ENCODE data around the gene HOXB6.

DNA sequence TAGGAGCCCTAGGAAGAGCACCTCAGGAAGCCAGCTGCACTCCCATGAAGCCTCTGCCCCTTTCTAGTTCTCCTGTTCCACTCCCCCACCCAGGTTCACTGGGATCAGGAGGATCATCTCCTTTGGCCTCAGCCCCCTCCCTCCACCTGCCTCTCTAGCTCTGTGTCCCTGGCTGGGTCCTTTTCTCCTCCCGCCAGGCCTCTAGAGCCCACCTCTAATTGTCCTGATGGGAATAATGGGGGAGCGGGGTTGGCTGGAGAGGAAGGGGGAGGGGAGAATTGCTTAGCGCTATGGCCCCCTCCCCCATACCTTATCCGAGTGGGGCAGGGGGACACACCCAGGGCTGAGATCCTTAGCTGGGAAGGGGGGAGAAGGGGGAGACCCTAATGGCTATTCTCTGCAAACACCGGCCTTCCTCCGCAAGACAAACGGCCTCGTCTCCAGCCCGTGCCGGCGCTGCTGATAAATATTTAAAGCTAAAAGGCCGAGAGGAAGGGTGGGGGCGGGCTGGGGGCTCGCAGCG lies 5.0 kb upstream of the HOXB6 start:
- TF ChIP-seq, protein P1, sequence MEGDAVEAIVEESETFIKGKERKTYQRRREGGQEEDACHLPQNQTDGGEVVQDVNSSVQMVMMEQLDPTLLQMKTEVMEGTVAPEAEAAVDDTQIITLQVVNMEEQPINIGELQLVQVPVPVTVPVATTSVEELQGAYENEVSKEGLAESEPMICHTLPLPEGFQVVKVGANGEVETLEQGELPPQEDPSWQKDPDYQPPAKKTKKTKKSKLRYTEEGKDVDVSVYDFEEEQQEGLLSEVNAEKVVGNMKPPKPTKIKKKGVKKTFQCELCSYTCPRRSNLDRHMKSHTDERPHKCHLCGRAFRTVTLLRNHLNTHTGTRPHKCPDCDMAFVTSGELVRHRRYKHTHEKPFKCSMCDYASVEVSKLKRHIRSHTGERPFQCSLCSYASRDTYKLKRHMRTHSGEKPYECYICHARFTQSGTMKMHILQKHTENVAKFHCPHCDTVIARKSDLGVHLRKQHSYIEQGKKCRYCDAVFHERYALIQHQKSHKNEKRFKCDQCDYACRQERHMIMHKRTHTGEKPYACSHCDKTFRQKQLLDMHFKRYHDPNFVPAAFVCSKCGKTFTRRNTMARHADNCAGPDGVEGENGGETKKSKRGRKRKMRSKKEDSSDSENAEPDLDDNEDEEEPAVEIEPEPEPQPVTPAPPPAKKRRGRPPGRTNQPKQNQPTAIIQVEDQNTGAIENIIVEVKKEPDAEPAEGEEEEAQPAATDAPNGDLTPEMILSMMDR (IDR thresholded peaks at IDR 0.05): no peak
- TF ChIP-seq POLR2A (IDR thresholded peaks at IDR 0.05): no peak

Measured in testis (tissue), 2 donors.